Body of pancreas (tissue), 4 donors: Measurements from ENCODE around the gene SEMA4C.

Source experiments
- CTCF ChIP-seq, 7 experiments: fragments of 450-650 bp in 4 of 7; fragments of 200-600 bp in 3 of 7; sonication (generic) in 3 of 7; IDR thresholded peaks; one replicate each; pipeline ENCODE4 v1.5.1; 2016 to 2019; ENCODE audit warnings: antibody characterized with exemption in 7 of 7
- POLR2A ChIP-seq, 3 donors: fragments of 450-650 bp; IDR thresholded peaks; one replicate each; pipeline ENCODE4 v1.6.1; 2016; ENCODE audit warnings: antibody characterized with exemption in 3 of 3, mild to moderate bottlenecking in 2 of 3

GRCh38 chr2:96880891-96881273 is 11.0 kb upstream of the SEMA4C start:
- TF ChIP-seq CTCF (IDR thresholded peaks at IDR 0.05): no peak
- TF ChIP-seq POLR2A (IDR thresholded peaks at IDR 0.05): no peak
